WTC11 (cell line): ENCODE measurements around the gene XBP1. TPM values are rescaled to one million over a fixed set of nuclear protein-coding genes. Genes with fewer than 3 reads are reported as not detected.

Experiments used
- ATAC-seq: fragments of 200-7000 bp; cut with Tn5 transposase; 2 replicates; pipeline ENCODE4 v1.10.0; 2021; ENCODE audit warnings: mild to moderate bottlenecking, moderate library complexity
- CTCF ChIA-PET: fragments of 300-600 bp; sonication (Branson Sonifier 250); formaldehyde crosslinking; loops from one replicate; lab custom pipeline; 2021; ENCODE audit warnings: antibody characterized with exemption; lab: Charles Lee
- POLR2A ChIA-PET: fragments of 350-600 bp; sonication (Branson Sonifier 250); formaldehyde crosslinking; loops from one replicate; lab custom pipeline; 2021; ENCODE audit warnings: antibody characterized with exemption; lab: Charles Lee
- DNase-seq: peaks from one replicate; pipeline ENCODE4 v3.0.0; 2021; ENCODE audit warnings: low spot score
- H3K27ac Mint-ChIP-seq: 2 replicates; pipeline ENCODE4 v1.8.0; 2021; ENCODE audit warnings: mixed read lengths
- H3K27me3 Mint-ChIP-seq: 2 replicates; pipeline ENCODE4 v1.8.0; 2021; ENCODE audit warnings: low read depth, mild to moderate bottlenecking, moderate library complexity, mixed read lengths
- H3K36me3 Mint-ChIP-seq: 2 replicates; pipeline ENCODE4 v1.8.0; 2021; ENCODE audit warnings: mixed read lengths
- H3K4me1 Mint-ChIP-seq: 2 replicates; pipeline ENCODE4 v1.8.0; 2022; ENCODE audit warnings: mixed read lengths
- H3K4me3 Mint-ChIP-seq: 2 replicates; pipeline ENCODE4 v1.8.0; 2021; ENCODE audit warnings: mild to moderate bottlenecking, moderate library complexity, mixed read lengths
- H3K9me3 Mint-ChIP-seq: 2 replicates; pipeline ENCODE4 v1.8.0; 2021; ENCODE audit warnings: mixed read lengths
- ELF4 ChIP-seq: sonication (generic); formaldehyde crosslinking; IDR thresholded peaks from 2 replicates; pipeline ENCODE4 v1.8.1; 2022; ENCODE audit warnings: low read depth, mild to moderate bottlenecking, moderate library complexity, missing genetic modification reagents
- ETV6 ChIP-seq: sonication (generic); formaldehyde crosslinking; IDR thresholded peaks from 2 replicates; pipeline ENCODE4 v1.8.1; 2022; ENCODE audit warnings: mild to moderate bottlenecking, missing genetic modification reagents
- FOXJ3 ChIP-seq: sonication (generic); formaldehyde crosslinking; IDR thresholded peaks from 2 replicates; pipeline ENCODE4 v1.9.0; 2021; ENCODE audit warnings: missing genetic modification reagents, mild to moderate bottlenecking, borderline replicate concordance
- FOXP1 ChIP-seq: sonication (generic); formaldehyde crosslinking; IDR thresholded peaks from 2 replicates; pipeline ENCODE4 v1.8.0; 2022; ENCODE audit warnings: missing genetic modification reagents, mild to moderate bottlenecking, moderate library complexity, borderline replicate concordance
- IRF2 ChIP-seq: sonication (generic); formaldehyde crosslinking; IDR thresholded peaks from 2 replicates; pipeline ENCODE4 v1.8.0; 2022; ENCODE audit warnings: low read depth, missing genetic modification reagents, borderline replicate concordance
- JUN ChIP-seq: sonication (generic); formaldehyde crosslinking; IDR thresholded peaks from 2 replicates; pipeline ENCODE4 v1.8.0; 2023; ENCODE audit warnings: mild to moderate bottlenecking, missing genetic modification reagents
- NFYB ChIP-seq: sonication (generic); formaldehyde crosslinking; conservative IDR thresholded peaks from 2 replicates; pipeline ENCODE4 v1.8.0; 2022; ENCODE audit warnings: low read depth, missing genetic modification reagents
- NR1H2 ChIP-seq: sonication (generic); formaldehyde crosslinking; IDR thresholded peaks from 2 replicates; pipeline ENCODE4 v1.9.0; 2021; ENCODE audit warnings: mild to moderate bottlenecking, moderate library complexity, missing genetic modification reagents
- OVOL2 ChIP-seq: fragments of 250-450 bp; sonication (Bioruptor Pico); IDR thresholded peaks from 2 replicates; pipeline ENCODE4 v1.9.0; 2021; ENCODE audit warnings: mild to moderate bottlenecking, borderline replicate concordance
- RORB ChIP-seq: fragments of 250-450 bp; sonication (Bioruptor Pico); IDR thresholded peaks from 2 replicates; pipeline ENCODE4 v1.9.0; 2021; ENCODE audit warnings: mild to moderate bottlenecking
- TP53 ChIP-seq: sonication (generic); formaldehyde crosslinking; IDR thresholded peaks from 2 replicates; pipeline ENCODE4 v1.8.1; 2023; ENCODE audit warnings: mild to moderate bottlenecking, missing genetic modification reagents
- ZNF138 ChIP-seq: sonication (generic); formaldehyde crosslinking; conservative IDR thresholded peaks from 2 replicates; pipeline ENCODE4 v1.8.1; 2022; ENCODE audit warnings: mild to moderate bottlenecking, moderate library complexity, missing genetic modification reagents
- ZNF232 ChIP-seq: sonication (generic); formaldehyde crosslinking; IDR thresholded peaks from 2 replicates; pipeline ENCODE4 v1.8.0; 2022; ENCODE audit warnings: mild to moderate bottlenecking, missing genetic modification reagents
- ZNF396 ChIP-seq: fragments of 250-450 bp; sonication (Bioruptor Pico); IDR thresholded peaks from 2 replicates; pipeline ENCODE4 v1.8.0; 2021; ENCODE audit warnings: mild to moderate bottlenecking, moderate library complexity, borderline replicate concordance
- total RNA-seq: library from RNA; stranded (reverse); gene quantifications from 3 replicates; pipeline ENCODE4 v1.2.3, GENCODE V29; 2021
- TF ChIP-seq, protein P1 (sequence below): fragments of 250-450 bp; sonication (Bioruptor Pico); IDR thresholded peaks from 2 replicates; pipeline ENCODE4 v1.9.0; 2021; ENCODE audit warnings: mild to moderate bottlenecking, borderline replicate concordance
- TF ChIP-seq, protein P2 (sequence below): sonication (generic); formaldehyde crosslinking; IDR thresholded peaks from 2 replicates; pipeline ENCODE4 v1.8.1; 2023; ENCODE audit warnings: mild to moderate bottlenecking, missing genetic modification reagents, moderate library complexity
- TF ChIP-seq, protein P3 (sequence below): sonication (generic); formaldehyde crosslinking; conservative IDR thresholded peaks from 2 replicates; pipeline ENCODE4 v1.8.1; 2022; ENCODE audit warnings: mild to moderate bottlenecking, missing genetic modification reagents
- TF ChIP-seq, protein P4 (sequence below): sonication (generic); formaldehyde crosslinking; IDR thresholded peaks from 2 replicates; pipeline ENCODE4 v1.8.1; 2023; ENCODE audit warnings: mild to moderate bottlenecking, missing genetic modification reagents
- TF ChIP-seq, protein P5 (sequence below): sonication (generic); formaldehyde crosslinking; IDR thresholded peaks from 2 replicates; pipeline ENCODE4 v1.8.1; 2023; ENCODE audit warnings: mild to moderate bottlenecking, moderate library complexity, missing genetic modification reagents
- TF ChIP-seq, protein P6 (sequence below): sonication (generic); formaldehyde crosslinking; IDR thresholded peaks from 2 replicates; pipeline ENCODE4 v1.8.0; 2023; ENCODE audit warnings: missing genetic modification reagents

XBP1 gene
- total RNA-seq, 1 experiment from 2014 or later: 127 TPM

DNA sequence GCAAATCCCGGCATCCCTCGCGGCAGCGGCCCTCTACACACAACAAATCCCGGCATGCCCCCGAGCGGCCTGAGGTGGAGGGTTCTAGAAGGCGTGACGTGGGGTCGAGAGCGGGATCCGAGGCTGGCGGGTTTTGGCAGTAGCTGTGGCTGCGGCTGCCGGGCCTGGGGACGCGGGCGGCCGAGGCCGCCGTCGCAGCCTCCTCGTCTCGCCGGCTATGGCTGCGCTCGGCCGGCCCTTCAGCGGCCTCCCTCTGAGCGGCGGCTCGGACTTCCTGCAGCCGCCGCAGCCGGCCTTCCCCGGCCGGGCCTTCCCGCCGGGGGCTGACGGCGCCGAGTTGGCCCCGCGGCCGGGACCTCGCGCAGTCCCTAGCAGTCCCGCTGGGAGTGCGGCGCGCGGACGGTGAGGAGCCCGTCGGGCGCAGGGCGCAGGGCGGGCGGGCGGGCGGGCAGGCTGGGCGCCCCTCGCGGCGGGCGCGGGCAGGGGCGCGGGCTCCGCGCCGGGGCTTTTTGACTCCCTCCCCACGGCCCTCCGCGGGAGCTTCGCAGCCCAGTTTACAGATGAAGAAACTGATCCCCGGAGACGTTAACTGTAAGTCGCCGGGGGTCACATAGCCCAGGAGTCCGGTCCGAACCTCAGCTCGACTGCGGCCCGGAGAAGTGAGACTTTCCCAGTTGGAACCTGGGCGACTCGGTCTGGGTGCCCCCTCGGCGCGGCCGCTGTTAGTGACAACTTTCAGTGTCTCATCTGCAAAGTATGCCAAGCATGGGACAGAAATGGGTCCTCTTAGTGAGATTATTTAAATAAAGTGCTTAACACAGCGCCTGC, 27.5 kb downstream of the XBP1 start, which contains the start of gene CCDC117 (continued):
- TF ChIP-seq ZNF396 (CRISPR knock-in tag) (no peak), ZNF232 (peak; percentile 78; the same call in 1 of the 2 replicates), ZNF138 (CRISPR knock-in tag) (no peak), OVOL2 (CRISPR knock-in tag) (no peak), FOXP1 (CRISPR knock-in tag) (peak; percentile 65; the same call in 1 of the 2 replicates), NFYB (CRISPR knock-in tag) (no peak), JUN (CRISPR knock-in tag) (no peak), RORB (CRISPR knock-in tag) (no peak), NR1H2 (CRISPR knock-in tag) (no peak), ETV6 (CRISPR knock-in tag) (peak; percentile 91), IRF2 (no peak)
- TF ChIP-seq, protein P1, sequence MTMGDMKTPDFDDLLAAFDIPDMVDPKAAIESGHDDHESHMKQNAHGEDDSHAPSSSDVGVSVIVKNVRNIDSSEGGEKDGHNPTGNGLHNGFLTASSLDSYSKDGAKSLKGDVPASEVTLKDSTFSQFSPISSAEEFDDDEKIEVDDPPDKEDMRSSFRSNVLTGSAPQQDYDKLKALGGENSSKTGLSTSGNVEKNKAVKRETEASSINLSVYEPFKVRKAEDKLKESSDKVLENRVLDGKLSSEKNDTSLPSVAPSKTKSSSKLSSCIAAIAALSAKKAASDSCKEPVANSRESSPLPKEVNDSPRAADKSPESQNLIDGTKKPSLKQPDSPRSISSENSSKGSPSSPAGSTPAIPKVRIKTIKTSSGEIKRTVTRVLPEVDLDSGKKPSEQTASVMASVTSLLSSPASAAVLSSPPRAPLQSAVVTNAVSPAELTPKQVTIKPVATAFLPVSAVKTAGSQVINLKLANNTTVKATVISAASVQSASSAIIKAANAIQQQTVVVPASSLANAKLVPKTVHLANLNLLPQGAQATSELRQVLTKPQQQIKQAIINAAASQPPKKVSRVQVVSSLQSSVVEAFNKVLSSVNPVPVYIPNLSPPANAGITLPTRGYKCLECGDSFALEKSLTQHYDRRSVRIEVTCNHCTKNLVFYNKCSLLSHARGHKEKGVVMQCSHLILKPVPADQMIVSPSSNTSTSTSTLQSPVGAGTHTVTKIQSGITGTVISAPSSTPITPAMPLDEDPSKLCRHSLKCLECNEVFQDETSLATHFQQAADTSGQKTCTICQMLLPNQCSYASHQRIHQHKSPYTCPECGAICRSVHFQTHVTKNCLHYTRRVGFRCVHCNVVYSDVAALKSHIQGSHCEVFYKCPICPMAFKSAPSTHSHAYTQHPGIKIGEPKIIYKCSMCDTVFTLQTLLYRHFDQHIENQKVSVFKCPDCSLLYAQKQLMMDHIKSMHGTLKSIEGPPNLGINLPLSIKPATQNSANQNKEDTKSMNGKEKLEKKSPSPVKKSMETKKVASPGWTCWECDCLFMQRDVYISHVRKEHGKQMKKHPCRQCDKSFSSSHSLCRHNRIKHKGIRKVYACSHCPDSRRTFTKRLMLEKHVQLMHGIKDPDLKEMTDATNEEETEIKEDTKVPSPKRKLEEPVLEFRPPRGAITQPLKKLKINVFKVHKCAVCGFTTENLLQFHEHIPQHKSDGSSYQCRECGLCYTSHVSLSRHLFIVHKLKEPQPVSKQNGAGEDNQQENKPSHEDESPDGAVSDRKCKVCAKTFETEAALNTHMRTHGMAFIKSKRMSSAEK (CRISPR knock-in tag): no peak
- TF ChIP-seq, protein P2, sequence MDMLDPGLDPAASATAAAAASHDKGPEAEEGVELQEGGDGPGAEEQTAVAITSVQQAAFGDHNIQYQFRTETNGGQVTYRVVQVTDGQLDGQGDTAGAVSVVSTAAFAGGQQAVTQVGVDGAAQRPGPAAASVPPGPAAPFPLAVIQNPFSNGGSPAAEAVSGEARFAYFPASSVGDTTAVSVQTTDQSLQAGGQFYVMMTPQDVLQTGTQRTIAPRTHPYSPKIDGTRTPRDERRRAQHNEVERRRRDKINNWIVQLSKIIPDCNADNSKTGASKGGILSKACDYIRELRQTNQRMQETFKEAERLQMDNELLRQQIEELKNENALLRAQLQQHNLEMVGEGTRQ: no peak; the same call in 1 of the 2 replicates
- TF ChIP-seq, protein P3, sequence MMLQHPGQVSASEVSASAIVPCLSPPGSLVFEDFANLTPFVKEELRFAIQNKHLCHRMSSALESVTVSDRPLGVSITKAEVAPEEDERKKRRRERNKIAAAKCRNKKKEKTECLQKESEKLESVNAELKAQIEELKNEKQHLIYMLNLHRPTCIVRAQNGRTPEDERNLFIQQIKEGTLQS: no peak

DNA sequence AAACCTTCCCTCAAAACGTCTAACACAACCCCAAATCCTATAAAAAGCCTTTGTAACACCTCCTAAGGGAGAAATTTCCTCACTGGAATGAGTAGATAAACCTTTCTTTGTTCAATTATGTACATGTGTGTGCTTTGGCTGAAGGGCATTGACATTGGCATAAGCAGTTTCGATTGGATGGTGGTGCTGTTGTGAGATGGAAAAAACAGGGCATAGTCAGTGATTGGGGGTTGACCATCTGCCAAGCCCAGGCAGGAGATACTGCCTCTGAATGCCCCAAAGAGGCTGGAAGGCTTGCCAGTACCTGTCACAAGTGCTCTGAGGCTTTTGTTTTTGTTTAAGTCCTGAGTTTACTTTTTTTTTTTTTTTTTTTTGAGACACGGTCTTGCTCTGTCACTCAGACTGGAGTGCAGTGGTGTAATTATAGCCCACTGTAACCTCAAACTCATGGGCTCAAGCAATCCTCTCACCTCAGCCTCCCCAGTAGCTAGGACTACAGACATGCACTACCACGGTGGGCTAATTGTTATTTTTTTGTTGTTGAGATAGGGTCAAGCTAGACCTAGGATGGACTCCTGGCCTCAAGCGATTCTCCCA, 29.1 kb downstream of the XBP1 start:
- Mint-ChIP-seq H3K9me3 (peaks cover 14% of the 10 kb centered on the region), H3K27ac (peak overlapping the region; percentile 3; the same call in 1 of the 2 replicates), H3K36me3 (peaks cover 27% of the 10 kb centered on the region), H3K27me3 (no peaks in the 10 kb centered on the region), H3K4me3 (no peak overlapping the region), H3K4me1 (peaks cover 13% of the 10 kb centered on the region)
- no peak for TF ChIP-seq ELF4 (CRISPR knock-in tag)
- TF ChIP-seq, protein P2: no peak
- TF ChIP-seq FOXJ3 (CRISPR knock-in tag): no peak
- TF ChIP-seq, protein P4, sequence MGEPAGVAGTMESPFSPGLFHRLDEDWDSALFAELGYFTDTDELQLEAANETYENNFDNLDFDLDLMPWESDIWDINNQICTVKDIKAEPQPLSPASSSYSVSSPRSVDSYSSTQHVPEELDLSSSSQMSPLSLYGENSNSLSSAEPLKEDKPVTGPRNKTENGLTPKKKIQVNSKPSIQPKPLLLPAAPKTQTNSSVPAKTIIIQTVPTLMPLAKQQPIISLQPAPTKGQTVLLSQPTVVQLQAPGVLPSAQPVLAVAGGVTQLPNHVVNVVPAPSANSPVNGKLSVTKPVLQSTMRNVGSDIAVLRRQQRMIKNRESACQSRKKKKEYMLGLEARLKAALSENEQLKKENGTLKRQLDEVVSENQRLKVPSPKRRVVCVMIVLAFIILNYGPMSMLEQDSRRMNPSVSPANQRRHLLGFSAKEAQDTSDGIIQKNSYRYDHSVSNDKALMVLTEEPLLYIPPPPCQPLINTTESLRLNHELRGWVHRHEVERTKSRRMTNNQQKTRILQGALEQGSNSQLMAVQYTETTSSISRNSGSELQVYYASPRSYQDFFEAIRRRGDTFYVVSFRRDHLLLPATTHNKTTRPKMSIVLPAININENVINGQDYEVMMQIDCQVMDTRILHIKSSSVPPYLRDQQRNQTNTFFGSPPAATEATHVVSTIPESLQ (CRISPR knock-in tag): no peak
- TF ChIP-seq, protein P5, sequence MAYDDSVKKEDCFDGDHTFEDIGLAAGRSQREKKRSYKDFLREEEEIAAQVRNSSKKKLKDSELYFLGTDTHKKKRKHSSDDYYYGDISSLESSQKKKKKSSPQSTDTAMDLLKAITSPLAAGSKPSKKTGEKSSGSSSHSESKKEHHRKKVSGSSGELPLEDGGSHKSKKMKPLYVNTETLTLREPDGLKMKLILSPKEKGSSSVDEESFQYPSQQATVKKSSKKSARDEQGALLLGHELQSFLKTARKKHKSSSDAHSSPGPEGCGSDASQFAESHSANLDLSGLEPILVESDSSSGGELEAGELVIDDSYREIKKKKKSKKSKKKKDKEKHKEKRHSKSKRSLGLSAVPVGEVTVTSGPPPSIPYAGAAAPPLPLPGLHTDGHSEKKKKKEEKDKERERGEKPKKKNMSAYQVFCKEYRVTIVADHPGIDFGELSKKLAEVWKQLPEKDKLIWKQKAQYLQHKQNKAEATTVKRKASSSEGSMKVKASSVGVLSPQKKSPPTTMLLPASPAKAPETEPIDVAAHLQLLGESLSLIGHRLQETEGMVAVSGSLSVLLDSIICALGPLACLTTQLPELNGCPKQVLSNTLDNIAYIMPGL (CRISPR knock-in tag): no peak
- no peak for TF ChIP-seq FOXP1 (CRISPR knock-in tag)
- TF ChIP-seq, protein P6, sequence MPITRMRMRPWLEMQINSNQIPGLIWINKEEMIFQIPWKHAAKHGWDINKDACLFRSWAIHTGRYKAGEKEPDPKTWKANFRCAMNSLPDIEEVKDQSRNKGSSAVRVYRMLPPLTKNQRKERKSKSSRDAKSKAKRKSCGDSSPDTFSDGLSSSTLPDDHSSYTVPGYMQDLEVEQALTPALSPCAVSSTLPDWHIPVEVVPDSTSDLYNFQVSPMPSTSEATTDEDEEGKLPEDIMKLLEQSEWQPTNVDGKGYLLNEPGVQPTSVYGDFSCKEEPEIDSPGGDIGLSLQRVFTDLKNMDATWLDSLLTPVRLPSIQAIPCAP (CRISPR knock-in tag): no peak
- TF ChIP-seq JUN (CRISPR knock-in tag): no peak
- no peak for TF ChIP-seq TP53 (CRISPR knock-in tag)
- ATAC-seq (no peak), DNase-seq (no peak)
- ChIA-PET CTCF (interaction anchor here (1.1 to 1.2 kb wide), 2 partner anchors 10 to 518 kb away, joined by 3 read pairs; no protein-coding TSS in a partner anchor), POLR2A (interaction anchor here (1.0 to 1.6 kb wide), 2 partner anchors 29 to 151 kb away, joined by 3 to 6 read pairs; partner anchors contain the start of gene XBP1)
